ENCODE data around the gene PPP2R2C. TPM values are rescaled to one million over a fixed set of nuclear protein-coding genes. Genes with fewer than 3 reads are reported as not detected.

Gene PPP2R2C
- total RNA-seq, 1 experiment from 2014 or later: 32.9 TPM

DNA sequence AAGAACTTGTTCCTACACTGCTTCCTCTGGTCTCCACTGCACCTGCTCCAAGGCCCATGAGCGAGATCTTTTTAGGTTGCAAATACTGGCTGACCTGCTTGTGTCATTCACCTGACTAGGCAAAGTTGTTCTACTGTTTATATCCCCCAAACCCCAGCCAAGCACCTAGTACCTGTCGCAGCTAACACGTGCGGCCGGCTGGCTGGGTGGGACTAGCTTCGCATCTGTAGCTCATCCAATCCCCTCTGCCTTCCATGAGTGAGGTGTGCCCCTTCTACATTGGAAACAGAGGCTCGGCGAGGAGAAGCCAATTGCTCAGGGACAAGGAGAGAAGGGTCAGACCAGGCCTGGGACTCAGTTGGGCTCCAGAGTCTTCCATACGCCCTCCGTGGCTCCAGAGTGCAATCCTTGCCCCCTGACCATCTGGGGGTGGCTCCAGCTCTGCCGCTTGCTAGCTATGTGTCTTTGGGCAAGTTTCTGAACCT lies 116.3 kb downstream of the PPP2R2C start:
- Histone ChIP-seq H3K9me3 (ENCODE audit: control insufficient read depth in 1 of 2, insufficient read depth in 1 of 2, low read depth in 1 of 2, low read length in 2 of 2) (no peaks in the 10 kb centered on the region), H3K27me3 (ENCODE audit: insufficient read depth, low read length) (no peaks in the 10 kb centered on the region), H4K20me1 (ENCODE audit: insufficient read depth) (no peaks in the 10 kb centered on the region), H3K36me3 (ENCODE audit: control insufficient read depth in 1 of 2, insufficient read depth in 2 of 2, low read length in 2 of 2) (no peaks in the 10 kb centered on the region), H3K9ac (ENCODE audit: low read length) (no peak overlapping the region), H3K27ac (ENCODE audit: low read depth, low read length) (no peak overlapping the region), H2AFZ (ENCODE audit: low read depth, low read length, poor library complexity, severe bottlenecking) (no peak overlapping the region), H3K79me2 (ENCODE audit: insufficient read depth, low read length) (no peaks in the 10 kb centered on the region), H3K4me2 (ENCODE audit: low read length) (no peak overlapping the region), H3K4me1 (ENCODE audit: control insufficient read depth in 1 of 2, insufficient read depth in 2 of 2, low read length in 2 of 2) (no peaks in the 10 kb centered on the region), H3K4me3 (replicated peaks in 1 of 2; ENCODE audit: low read depth in 1 of 2, low read length in 2 of 2) (no peak overlapping the region), H3K9me2 (ENCODE audit: insufficient read depth) (no peaks in the 10 kb centered on the region)
- ChIA-PET CTCF (no interaction called here), POLR2A (no interaction called here), RAD21 (ENCODE audit: low non-redundant PET in 1 of 2, low total read pairs in 2 of 2, uncharacterized antibody in 2 of 2, unreplicated experiment in 2 of 2) (no interaction called here)
- no peak for ATAC-seq
- intact Hi-C loops (cut with micrococcal nuclease): no loop called here
- no TSS peak for BruUV-seq (replicated peaks)
- no peak for DNase-seq (ENCODE audit: low read depth, low spot score)
- no peak for TF ChIP-seq TCF7L2 (IDR thresholded peaks at IDR 0.05; ENCODE audit: borderline replicate concordance, extremely low read depth, insufficient read depth, insufficient read length)
- TF ChIP-seq CEBPB (IDR thresholded peaks at IDR 0.05; ENCODE audit: low read depth): no peak
- TF ChIP-seq EGR1 (IDR thresholded peaks at IDR 0.05; ENCODE audit: low read depth): no peak
- TF ChIP-seq CBX3 (IDR thresholded peaks at IDR 0.05; ENCODE audit: low read depth): no peak
- no peak for TF ChIP-seq ZFX (IDR thresholded peaks at IDR 0.05)
- no peak for TF ChIP-seq POLR2A (IDR thresholded peaks at IDR 0.05; ENCODE audit: borderline replicate concordance, extremely low read depth, insufficient read depth, insufficient read length)
- TF ChIP-seq JUND (IDR thresholded peaks at IDR 0.05): no peak
- TF ChIP-seq SP1 (IDR thresholded peaks at IDR 0.05; ENCODE audit: low read depth): no peak

DNA sequence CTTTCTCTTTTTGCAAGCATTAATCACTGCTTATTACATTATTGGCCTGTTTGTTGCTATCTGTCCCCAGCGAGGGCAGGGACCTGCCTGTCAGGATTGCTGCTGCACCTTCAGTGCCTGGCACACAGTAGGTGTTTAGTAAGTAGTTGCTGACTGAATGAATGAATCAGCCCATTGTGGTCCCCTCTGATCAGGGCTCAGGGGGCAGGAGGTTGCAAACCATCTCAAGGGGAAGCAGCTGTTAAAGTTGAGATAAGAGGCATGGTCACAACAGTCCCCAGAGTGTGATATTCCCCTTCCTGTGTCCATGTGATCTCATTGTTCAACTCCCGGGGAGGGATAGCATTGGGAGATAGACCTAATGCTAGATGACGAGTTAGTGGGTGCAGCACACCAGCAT lies 117.4 kb downstream of the PPP2R2C start:
- RAD21 ChIA-PET (ENCODE audit: low non-redundant PET in 1 of 2, low total read pairs in 2 of 2, uncharacterized antibody in 2 of 2, unreplicated experiment in 2 of 2): no interaction called here
- H2AFZ ChIP-seq (ENCODE audit: low read depth, low read length, poor library complexity, severe bottlenecking): no peak overlapping the region
- no peaks in the 10 kb centered on the region for H3K9me2 ChIP-seq (ENCODE audit: insufficient read depth)
- CTCF ChIA-PET: no interaction called here
- no peaks in the 10 kb centered on the region for H3K4me1 ChIP-seq (ENCODE audit: control insufficient read depth in 1 of 2, insufficient read depth in 2 of 2, low read length in 2 of 2)
- BruUV-seq (replicated peaks): no TSS peak
- DNase-seq (ENCODE audit: low read depth, low spot score) (no peak), ATAC-seq (no peak)
- no peaks in the 10 kb centered on the region for H3K79me2 ChIP-seq (ENCODE audit: insufficient read depth, low read length)
- intact Hi-C loops (cut with micrococcal nuclease): no loop called here
- H3K4me3 ChIP-seq (replicated peaks in 1 of 2; ENCODE audit: low read depth in 1 of 2, low read length in 2 of 2): no peak overlapping the region
- POLR2A ChIA-PET: no interaction called here
- no peaks in the 10 kb centered on the region for H4K20me1 ChIP-seq (ENCODE audit: insufficient read depth)
- H3K27ac ChIP-seq (ENCODE audit: low read depth, low read length): no peak overlapping the region
- H3K9me3 ChIP-seq (ENCODE audit: control insufficient read depth in 1 of 2, insufficient read depth in 1 of 2, low read depth in 1 of 2, low read length in 2 of 2): no peaks in the 10 kb centered on the region
- no peak overlapping the region for H3K4me2 ChIP-seq (ENCODE audit: low read length)
- H3K9ac ChIP-seq (ENCODE audit: low read length): no peak overlapping the region
- no peaks in the 10 kb centered on the region for H3K36me3 ChIP-seq (ENCODE audit: control insufficient read depth in 1 of 2, insufficient read depth in 2 of 2, low read length in 2 of 2)
- no peaks in the 10 kb centered on the region for H3K27me3 ChIP-seq (ENCODE audit: insufficient read depth, low read length)
- TF ChIP-seq SIN3A (IDR thresholded peaks at IDR 0.05; ENCODE audit: low read depth) (no peak), POLR2AphosphoS5 (IDR thresholded peaks at IDR 0.05; ENCODE audit: low read depth, low read length) (no peak), TCF7L2 (IDR thresholded peaks at IDR 0.05; ENCODE audit: borderline replicate concordance, extremely low read depth, insufficient read depth, insufficient read length) (no peak), CEBPB (IDR thresholded peaks at IDR 0.05; ENCODE audit: low read depth) (no peak), EGR1 (IDR thresholded peaks at IDR 0.05; ENCODE audit: low read depth) (no peak), ZNF274 (IDR thresholded peaks at IDR 0.05; ENCODE audit: low read depth, low read length) (no peak), ELF1 (IDR thresholded peaks at IDR 0.05; ENCODE audit: borderline replicate concordance, low read depth) (no peak), EZH2 (IDR thresholded peaks at IDR 0.05) (no peak), ZFX (IDR thresholded peaks at IDR 0.05) (no peak), MAX (IDR thresholded peaks at IDR 0.05) (no peak), SRF (IDR thresholded peaks at IDR 0.05; ENCODE audit: low read depth) (no peak), FOSL1 (IDR thresholded peaks at IDR 0.05; ENCODE audit: low read depth) (no peak)
- TF ChIP-seq, protein P1, sequence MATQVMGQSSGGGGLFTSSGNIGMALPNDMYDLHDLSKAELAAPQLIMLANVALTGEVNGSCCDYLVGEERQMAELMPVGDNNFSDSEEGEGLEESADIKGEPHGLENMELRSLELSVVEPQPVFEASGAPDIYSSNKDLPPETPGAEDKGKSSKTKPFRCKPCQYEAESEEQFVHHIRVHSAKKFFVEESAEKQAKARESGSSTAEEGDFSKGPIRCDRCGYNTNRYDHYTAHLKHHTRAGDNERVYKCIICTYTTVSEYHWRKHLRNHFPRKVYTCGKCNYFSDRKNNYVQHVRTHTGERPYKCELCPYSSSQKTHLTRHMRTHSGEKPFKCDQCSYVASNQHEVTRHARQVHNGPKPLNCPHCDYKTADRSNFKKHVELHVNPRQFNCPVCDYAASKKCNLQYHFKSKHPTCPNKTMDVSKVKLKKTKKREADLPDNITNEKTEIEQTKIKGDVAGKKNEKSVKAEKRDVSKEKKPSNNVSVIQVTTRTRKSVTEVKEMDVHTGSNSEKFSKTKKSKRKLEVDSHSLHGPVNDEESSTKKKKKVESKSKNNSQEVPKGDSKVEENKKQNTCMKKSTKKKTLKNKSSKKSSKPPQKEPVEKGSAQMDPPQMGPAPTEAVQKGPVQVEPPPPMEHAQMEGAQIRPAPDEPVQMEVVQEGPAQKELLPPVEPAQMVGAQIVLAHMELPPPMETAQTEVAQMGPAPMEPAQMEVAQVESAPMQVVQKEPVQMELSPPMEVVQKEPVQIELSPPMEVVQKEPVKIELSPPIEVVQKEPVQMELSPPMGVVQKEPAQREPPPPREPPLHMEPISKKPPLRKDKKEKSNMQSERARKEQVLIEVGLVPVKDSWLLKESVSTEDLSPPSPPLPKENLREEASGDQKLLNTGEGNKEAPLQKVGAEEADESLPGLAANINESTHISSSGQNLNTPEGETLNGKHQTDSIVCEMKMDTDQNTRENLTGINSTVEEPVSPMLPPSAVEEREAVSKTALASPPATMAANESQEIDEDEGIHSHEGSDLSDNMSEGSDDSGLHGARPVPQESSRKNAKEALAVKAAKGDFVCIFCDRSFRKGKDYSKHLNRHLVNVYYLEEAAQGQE (IDR thresholded peaks at IDR 0.05; ENCODE audit: low read depth): no peak
- TF ChIP-seq, protein P2, sequence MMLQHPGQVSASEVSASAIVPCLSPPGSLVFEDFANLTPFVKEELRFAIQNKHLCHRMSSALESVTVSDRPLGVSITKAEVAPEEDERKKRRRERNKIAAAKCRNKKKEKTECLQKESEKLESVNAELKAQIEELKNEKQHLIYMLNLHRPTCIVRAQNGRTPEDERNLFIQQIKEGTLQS (IDR thresholded peaks at IDR 0.05): no peak

All from HCT116 (cell line).